ENCODE results near the gene DDB1.
A peak's percentile ranks its signal among the peaks of the same experiment; 100 is the strongest.

Gene DDB1

DNA sequence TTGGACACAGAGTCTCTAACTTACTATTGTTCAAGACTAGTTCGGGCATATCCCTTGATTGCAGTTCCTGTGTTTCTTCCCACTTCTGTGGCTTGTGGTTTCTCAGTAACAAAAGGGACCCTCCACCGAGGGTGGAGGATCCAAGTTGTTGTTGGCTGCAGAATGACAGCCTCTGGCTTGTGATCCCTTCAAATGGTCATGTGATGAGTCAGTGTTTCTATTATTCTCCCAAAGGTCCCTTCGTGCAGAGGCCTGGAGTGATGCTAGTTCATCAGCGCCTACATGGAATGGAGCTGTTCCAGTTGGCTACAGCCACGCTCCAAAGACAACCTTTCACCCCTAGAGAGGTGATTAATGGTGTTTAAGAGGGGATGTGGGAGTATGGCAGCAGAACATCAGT lies 35.2 kb downstream of the DDB1 start:
- DNase-seq (ENCODE audit: low read depth in 1 of 2, low spot score in 1 of 2), result no peak

DNA sequence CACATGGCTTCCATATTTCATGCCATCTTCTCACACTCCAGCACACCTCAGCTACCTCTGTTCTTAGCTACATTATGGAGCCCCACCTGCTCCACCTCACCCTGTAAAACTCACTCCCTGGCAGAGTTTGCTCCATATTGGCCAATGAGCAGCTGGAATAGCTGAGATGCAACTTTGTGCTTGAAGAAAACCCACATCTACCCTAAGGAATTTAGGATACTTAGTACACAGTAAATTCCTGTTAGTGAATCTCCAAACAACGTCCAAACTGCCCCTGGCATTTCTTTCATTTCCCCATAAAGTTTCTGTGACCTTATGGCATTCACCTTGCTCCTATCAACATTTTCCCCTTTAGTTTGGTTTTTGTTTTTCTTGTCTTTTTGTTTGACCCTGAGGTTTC lies 35.6 kb downstream of the DDB1 start:
- no peak for DNase-seq (ENCODE audit: low read depth in 1 of 2, low spot score in 1 of 2)

DNA sequence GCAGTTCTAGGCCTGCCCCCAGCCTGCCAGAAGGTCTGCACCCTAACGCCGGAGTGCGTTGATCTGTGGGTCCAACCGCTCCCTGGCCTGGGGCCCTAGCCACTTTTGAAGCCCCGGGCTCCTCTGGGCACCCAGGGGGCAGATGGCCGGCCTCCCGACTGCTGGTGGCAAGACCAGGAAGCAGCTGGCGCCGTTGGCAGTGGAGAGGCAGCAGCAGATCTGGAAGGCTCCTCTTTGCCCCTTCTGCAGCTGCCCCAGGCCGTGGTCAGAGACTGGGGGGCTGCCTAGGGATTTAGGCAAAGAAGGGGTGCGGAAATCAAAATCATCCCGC lies 37.3 kb downstream of the DDB1 start:
- DNase-seq (ENCODE audit: low read depth in 1 of 2, low spot score in 1 of 2), result no peak

DNA sequence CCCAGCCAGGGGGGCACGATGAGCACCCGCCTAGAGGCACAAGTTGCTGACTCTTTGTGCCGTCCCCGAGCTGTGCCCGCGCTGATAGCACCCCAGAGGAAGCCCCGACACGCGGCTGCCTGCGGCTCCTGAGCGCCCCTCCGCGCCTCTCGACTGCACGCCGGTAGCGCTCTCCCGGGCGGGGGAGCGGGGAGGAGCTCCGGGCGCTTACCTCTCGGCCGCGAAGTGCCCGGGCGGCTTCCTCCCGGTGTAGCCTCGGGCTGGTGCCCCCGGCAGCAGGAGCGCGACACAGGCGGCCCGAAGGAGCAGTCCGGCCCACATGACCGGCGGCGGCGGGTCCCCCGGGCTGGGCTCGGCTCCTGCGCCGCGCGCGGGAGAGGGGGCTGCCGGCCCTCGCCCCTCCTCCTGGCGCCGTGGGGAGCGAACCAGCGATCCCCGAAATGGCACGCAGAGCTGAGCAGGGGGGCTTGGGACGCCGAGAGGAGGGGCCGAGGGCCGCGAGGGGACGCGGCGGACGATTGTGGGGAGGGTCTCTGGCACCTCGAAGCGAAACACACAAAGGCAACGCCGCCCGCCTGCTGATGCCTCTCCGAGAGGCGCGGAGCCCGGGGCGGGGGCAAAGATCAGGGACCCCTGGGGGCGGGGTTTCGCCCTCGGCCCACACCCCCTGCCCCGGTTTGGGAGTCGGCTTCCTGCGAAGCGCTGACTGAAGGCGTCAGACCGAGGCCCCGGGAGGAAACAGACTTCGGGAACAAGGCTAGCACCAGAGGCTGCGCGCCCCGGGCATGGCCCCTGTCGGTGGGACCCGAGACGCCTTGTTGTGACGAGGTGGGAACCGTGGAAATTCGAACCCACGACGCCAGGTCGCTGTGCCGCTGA lies 37.9 kb downstream of the DDB1 start, which contains the start of gene VWCE:
Gene VWCE, minus strand, starts transcription at position 600 of the 879 bp plus-strand sequence. Its CDS starts 279 bp downstream, at position 321.
- peak; percentile 57 to 58 for DNase-seq (ENCODE audit: low read depth in 1 of 2, low spot score in 1 of 2)

DNA sequence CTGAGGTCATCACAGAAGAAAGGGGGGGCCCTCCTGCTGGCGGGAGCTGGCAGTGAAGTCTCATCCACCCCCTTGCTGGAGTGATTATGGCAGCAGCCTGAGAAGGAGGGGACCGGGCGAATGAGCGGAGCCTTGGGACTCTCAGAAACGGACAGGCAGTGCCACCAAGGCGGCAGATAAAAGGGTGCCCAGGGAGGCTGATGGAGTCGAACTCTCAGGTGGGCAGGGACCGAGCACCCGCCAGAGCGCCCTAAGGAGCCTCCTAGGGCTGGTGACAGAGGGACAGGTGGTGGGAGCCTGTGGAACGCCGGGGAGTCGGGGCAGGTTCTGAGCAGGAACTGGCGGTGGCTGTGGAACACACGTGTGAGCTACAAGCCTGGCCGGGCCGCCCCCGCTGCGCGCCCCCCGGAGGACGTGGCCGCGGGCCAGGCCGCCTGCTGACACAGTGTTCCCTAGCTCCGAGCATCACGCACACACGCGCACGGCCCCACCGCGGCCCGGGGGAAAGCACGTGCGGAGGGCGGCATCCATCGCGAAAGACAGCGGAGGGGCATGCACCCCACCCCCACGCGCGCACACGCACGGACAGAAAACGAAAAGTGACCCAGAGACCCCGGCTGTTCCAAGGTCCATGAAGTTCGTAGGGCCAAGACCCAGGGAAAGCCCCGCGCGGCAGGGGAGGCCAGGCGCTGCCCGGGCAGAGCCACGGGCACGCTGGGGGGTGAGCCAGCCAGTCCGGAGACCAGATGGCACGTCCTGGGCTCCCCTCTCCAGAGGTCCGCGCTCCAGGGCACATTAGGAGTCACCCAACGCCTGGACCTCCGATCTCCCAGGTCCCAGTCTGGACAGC lies 38.8 kb downstream of the DDB1 start:
- DNase-seq (ENCODE audit: low read depth in 1 of 2, low spot score in 1 of 2), result peak; percentile 21 to 33

DNA sequence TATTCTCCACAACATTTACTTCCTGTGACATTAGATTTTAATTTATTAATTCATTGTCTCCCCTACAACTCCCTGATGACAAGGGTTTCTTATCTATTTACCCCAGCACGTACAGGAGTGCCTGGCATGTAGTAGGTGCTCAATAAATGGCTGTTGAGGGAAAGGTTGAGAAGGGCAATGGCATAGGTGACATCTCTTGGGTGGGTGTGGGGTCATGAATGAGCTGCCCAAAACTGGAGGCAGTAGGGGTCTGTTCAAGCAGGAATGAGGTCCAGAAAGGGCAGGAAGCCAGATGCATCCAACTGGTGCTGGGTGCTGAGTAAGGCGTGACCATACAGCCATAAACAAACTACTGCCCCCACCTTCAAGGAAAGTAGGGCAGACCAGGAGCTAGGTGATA lies 40.5 kb downstream of the DDB1 start:
- DNase-seq (ENCODE audit: low read depth in 1 of 2, low spot score in 1 of 2), result no peak

DNA sequence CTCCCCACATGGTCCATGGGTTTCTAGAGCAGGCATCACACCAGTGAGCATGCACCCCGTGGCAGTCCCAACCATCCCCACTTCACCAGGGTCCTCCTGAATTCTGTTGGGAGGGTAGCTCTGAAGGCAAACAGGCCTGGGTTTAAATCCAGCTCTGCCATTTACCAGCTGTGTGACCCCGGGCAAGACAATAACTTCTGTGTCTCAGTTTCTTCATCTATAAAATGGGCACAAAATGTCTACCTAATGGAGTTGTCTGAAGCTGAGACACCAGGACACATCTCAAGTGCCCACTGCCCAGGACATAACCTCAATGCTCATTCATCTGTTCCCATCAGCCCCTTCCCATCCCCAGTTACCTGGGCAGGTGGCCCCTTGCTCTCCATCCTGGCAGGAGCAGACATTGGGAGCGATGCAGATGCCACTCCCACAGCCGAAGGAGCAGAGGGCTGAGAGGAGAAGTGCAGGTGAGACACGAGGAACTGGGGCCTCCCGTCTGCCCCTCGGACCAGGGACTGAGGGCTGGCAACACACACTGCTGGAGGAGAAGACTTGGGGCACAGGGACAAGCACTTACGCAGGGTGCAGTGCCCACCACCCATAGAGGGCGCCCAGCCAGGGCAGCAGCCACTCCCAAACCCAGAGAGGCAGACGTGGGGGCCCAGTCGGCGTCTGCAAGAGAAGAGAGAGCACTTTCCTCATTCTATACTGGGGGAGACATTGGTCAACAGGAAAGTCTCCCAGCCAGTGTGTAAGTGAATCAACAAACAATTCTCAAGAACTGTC lies 41.8 kb downstream of the DDB1 start:
- DNase-seq (ENCODE audit: low read depth in 1 of 2, low spot score in 1 of 2), result no peak

DNA sequence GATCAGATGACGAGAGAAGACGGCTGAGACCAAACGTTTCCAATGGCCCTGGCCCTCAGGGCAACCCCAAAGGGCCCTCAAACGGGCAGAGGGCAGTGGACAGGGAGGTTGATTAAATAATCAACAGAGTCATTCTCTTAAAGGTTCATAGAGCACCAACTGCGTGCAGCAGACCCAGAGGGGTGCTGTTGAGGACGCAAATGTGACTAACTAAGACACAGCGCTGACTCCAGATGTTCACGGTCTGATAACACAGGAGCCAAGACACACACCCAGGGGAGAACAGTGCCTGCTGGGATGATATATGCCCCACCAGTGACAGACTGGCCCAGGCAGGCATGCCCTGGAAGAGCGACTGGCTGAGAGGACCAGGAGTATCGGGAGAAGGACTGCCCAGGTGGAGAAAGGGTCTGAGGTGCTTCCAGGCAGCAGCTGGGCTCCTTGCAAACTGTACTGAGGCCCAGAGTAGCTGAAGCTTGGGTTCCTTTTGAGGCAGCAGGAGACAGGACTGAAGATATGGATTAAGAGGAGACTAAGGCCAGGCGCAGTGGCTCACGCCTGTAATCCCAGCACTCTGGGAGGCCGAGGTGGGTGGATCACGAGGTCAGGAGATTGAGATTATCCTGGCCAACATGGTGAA lies 45.4 kb downstream of the DDB1 start:
- no peak for DNase-seq (ENCODE audit: low read depth in 1 of 2, low spot score in 1 of 2)

DNA sequence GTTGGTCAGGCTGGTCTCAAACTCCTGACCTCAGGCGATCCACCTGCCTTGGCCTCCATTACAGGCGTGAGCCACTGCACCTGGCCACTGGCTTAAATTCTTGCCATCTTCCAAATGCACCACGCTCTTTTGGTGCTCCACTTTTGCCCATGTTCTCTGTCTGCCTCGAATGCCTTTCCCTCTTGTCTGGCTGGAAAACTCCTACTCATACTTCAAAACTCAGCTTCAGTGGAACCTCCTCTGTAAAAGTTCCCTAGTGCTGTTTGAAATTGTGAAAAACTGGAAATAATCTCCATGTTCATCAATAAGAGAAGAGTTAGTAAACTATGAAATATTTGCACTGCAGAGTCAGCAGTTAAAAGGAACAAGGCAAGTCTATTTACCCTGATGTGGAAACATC lies 49.3 kb downstream of the DDB1 start:
- DNase-seq (ENCODE audit: low read depth in 1 of 2, low spot score in 1 of 2), result no peak

DNA sequence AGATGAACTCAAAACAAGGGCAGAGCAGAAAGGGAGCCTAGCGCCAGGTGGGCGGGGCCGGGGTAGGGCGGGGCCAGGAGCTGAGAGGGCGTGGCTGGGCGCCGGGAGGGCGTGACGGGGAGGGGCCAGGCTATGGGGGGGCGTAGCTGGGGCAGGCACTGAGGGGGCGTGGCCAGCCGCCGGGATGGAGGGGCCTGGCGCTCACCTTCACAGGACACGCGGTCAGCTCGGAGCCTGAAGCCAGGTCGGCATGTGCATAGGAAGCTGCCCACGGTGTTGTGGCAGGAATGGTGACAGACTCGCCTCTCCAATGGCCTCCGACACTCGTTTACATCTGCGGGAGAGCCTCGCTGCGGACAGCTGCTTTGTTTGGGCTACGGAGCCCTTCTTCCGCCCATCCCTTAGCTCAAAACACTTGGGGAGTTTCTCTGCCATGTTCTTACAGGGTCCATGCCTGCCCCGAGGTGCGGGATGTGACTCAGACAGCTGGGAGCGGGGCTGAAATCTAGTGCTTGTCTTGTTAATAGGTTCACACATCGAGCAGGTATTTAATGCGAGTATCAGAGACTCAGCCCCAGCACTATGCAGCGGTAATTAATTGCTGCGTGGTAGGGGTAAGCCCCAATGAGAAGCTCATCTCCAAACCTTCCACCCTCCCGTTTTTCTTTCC lies 51.2 kb downstream of the DDB1 start:
- DNase-seq (ENCODE audit: low read depth in 1 of 2, low spot score in 1 of 2), result no peak

DNA sequence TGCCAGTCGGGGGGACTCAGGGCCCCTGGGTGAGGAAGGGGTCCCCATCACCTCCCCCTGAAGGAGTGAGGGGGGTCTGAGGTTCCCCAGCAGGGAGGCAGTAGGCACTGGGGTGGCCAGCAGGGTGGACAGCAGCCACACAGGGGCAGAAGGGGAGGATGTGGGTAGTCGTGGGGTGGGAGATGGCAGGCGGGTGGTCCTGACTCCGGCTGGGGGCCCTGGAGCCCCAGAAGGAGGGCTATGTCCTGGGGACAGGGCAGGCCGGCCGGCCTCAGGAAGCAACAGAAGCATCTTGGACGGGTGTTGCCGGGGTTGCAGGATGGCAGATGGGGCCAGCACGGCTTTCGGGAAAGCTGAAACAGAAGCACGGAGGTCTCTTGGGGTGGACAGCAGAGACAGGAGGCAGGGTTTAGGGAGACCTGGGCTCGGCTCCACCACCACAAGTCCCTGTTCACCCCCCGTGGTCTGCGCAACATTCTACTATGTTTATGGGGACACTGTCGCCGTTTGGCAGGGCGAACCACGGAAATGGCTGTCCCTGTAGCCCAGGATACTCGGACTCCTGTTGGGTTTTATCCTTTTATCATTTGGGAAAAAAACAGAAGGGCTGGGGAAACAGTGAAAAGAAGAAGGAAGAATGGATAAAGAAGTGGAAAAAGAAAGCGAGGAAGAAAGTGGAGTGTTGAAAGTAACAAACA lies 51.9 kb downstream of the DDB1 start:
- no peak for DNase-seq (ENCODE audit: low read depth in 1 of 2, low spot score in 1 of 2)

DNA sequence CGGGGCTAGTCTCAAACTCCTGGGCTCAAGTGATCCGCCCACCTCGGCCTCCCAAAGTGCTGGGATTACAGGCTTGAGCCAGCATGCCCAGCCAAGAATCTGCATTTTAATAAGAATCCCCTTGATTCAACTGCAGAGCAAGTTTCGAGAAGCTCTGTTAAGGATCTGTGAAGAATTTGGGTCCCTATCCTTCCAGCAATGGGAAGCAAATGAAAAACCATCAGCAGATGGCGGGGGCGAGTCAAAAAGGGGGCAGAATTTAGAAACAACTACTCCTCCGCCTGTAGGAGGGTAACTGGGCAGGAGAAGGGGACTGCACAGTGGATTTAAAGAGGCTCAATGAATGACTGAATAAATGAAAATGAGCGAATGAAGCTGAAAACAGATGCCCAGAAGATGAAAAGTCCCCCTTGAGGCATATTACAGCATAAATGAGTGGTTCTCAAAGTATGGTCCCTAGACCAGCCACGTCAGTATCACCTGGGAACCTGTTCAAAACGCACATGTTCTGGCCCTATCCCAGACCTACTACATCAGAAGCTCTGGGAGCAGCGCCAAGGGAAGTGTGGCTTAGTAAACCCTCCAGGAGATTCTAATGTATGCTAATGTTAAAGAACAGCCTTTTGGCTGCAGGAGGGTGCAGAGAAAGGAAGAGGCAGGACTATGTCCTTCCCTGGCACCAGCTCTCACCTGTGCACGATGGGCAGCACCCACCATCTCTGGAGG lies 52.8 kb downstream of the DDB1 start:
- DNase-seq (ENCODE audit: low read depth in 1 of 2, low spot score in 1 of 2), result no peak

DNA sequence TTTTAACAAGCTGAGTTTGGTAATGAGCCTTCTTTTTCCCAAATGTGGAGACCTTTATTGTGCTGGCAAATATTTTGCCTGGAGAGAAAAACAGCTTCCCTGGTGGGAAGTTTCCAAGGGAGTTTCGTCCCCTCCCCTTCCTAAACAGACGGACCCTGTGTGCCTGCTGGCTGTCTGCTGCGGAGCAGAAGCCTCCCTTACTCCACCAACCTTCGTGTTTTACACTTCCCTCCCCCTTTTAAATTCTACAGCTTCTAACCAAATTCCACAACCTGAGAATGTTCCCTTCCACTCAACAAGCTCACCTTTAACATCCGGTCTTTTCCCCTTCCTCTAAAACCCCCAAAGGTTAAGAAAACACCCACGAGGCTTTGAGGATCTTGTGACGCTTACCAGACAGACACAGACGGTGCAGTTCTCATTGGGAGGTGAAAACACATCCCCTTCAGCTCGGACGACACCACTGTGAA lies 54.9 kb downstream of the DDB1 start:
- no peak for DNase-seq (ENCODE audit: low read depth in 1 of 2, low spot score in 1 of 2)

DNA sequence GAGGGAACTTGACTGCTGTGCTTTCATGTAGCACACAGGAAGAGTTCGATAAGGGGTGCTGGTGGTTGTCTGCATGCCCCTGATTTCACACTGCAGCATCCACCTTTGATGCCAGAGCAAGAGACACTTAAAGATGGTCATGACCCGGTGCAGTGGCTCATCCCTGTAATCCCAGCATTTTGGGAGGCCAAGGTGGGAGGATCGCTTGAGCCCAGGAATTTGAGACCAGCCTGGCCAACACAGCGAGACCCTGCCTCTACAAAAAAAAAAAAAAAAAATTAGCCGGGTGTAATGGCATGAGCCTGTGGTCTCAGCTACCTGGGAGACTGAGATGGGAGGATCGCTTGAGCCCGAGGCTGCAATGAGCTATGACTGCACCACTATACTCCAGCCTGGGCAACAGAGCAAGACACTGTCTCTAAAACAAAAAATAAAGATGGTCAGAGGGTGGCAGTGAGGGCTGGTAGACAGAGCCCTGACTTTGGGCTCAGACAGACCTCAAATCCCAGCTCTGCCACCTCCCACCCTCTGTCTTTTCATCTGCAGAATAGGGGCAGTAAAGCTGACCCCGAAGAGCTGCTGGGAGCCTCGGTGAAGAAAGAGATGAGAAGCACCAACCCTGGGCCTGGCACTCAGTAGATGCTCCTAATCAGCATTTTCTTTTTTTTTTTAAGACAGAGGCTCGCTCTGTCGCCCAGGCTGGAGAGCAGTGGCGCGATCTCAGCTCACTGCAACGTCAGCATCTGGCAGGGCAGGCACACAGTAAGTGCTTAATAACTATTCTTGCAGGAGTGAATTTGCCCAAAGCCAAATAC lies 55.5 kb downstream of the DDB1 start:
- DNase-seq (ENCODE audit: low read depth in 1 of 2, low spot score in 1 of 2), result no peak

DNA sequence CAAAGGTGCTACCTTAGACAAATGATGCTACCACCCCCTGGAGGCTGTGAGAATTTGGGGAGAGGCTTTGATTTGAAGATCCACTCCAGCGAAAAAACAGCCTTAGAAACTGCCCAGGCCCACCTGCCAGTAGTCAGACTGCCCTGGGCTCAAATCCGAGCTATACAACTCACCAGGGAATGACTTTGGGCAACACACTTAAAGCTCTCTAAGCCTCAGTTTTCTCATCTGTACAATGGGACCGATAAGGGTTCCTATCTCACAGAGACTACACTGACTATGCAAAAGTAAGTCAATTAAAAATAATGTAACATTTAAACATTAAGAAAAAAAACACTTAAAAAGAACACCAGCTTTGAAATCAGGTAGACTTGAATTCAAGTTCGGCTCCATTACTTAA lies 57.7 kb downstream of the DDB1 start:
- no peak for DNase-seq (ENCODE audit: low read depth in 1 of 2, low spot score in 1 of 2)

DNA sequence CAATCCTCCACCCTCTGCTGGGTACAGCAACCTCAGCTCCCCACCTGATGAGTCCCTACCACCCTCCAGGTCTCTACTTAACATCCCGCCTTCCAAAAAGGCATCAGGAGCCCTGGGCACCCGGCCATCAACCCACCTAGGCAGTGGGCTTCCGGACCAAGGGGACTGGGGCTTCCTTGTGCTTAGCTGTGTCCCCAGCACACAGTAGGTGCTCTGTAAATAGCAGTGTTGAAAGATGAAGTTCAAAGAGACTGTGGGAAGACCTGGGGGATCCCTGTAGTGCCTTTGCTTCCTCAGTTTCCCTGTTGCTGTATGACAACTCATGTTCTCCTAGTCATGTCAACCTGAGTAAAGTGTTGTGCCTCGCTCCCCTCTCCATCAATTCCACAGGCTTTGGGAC lies 58.8 kb downstream of the DDB1 start:
- no peak for DNase-seq (ENCODE audit: low read depth in 1 of 2, low spot score in 1 of 2)

DNA sequence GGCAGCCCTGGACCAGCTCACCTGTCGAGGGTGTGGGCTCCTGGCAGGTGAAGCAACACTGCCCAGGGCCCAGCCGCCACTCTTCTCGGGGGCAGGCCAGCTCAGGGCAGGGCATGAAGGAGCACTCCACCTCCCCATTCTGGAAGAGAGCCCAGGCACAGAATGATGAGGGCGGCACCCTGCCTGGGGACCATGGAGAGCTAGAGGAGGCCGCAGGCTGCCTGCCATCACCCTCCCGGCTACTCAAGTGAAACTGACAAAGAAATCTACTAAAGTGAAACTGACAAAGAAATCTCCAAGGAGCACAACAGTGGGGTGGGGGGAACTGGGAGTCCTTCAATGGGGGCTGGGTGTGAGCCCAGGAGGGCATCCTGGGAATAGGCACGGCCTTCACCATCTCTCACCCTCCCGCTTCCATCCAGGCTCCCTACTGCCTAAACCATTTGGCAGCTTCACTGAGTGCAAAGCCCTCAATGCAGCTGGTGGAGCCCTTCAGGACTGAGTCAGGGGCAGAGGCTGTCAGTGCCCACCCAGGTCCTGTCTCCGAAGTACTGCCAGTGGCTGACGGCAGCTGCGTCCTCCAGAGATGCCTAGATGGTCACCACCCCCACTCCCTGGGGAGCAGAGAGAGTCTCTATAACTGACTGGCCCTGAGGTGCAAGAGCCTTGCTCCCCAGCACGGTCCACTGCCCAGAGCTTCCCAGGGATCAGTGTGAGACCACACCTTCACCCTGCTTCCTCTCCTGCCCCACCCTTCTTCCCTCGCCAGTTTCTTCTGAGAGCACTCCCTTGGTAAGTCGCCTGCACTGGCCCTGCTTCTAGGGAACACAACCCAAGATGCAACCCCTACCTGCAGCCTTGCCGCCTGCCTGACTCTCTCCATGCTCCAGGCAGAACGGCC lies 59.5 kb downstream of the DDB1 start:
- no peak for DNase-seq (ENCODE audit: low read depth in 1 of 2, low spot score in 1 of 2)
